ENCODE results near the gene ZNF839. TPM values are rescaled to one million over a fixed set of nuclear protein-coding genes. Genes with fewer than 3 reads are reported as not detected.

Gene ZNF839
- polyA plus RNA-seq, 3 donors from 2014 or later = 1.4 to 3.8 (median 2.2) TPM

Other genes starting within 250 kb of the ZNF839 start
- gene HSP90AA1, start 232.7 kb upstream of the ZNF839 start, polyA plus RNA-seq = 100 to 1,000 TPM; 171 to 473 (median 370) TPM
- 10 to 100 TPM; 10.8 to 14.6 (median 14.0) TPM for gene WDR20, start 179.8 kb upstream of the ZNF839 start, polyA plus RNA-seq
- 1 to 10 TPM; 1.8 to 4.9 (median 3.2) TPM for gene MOK, start 14.6 kb upstream of the ZNF839 start, polyA plus RNA-seq
- 10 to 100 TPM; 33.2 to 49.5 (median 48.3) TPM for gene CINP, start 43.1 kb downstream of the ZNF839 start, polyA plus RNA-seq
- gene TECPR2, start 43.2 kb downstream of the ZNF839 start, polyA plus RNA-seq = 1 to 10 TPM in 2 of 3 donors, not detected in 1; 2.2 to 5.5 TPM
- 1 to 10 TPM in 1 of 3 donors, under 1 TPM in 2; 0.22 to 2.1 (median 0.44) TPM for gene ANKRD9, start 190.0 kb downstream of the ZNF839 start, polyA plus RNA-seq